HEK293 (cell line): Measurements from ENCODE around the gene POLR3A.

ENCODE experiments used
- CTCF ChIA-PET: fragments of 350-600 bp; formaldehyde crosslinking; extraction: SDS; loops from one replicate; lab custom pipeline; 2021; ENCODE audit warnings: antibody characterized with exemption; lab: Yijun Ruan, JAX
- POLR2A ChIA-PET: fragments of 300-600 bp; formaldehyde crosslinking; extraction: SDS; loops from one replicate; lab custom pipeline; 2020; ENCODE audit warnings: antibody characterized with exemption, inconsistent platforms; lab: Yijun Ruan, JAX
- H3K27ac ChIP-seq: fragments of 200-500 bp; sonication (Bioruptor generic); 2 replicates; pipeline ENCODE4 v1.5.1; 2014; ENCODE audit warnings: low read depth, low read length, control low read depth, inconsistent platforms; ENCODE audit errors: extremely low read depth
- H3K36me3 ChIP-seq, 2 experiments: fragments of 200-500 bp in 1 of 2; sonication (Bioruptor generic) in 1 of 2; 1 replicate in 1 of 2; 2 replicates in 1 of 2; pipeline ENCODE4 v1.5.1; 2014 to 2017; ENCODE audit warnings: inconsistent platforms in 2 of 2, low read length in 2 of 2; ENCODE audit not compliant: control insufficient read depth in 2 of 2, insufficient read depth in 1 of 2
- H3K4me1 ChIP-seq: fragments of 200-500 bp; sonication (Bioruptor generic); 2 replicates; pipeline ENCODE4 v1.5.1; 2014; ENCODE audit warnings: mild to moderate bottlenecking, low read length, inconsistent platforms; ENCODE audit not compliant: control insufficient read depth, insufficient read depth
- H3K4me3 ChIP-seq: 2 replicates; pipeline ENCODE4 v1.5.1; 2011; ENCODE audit warnings: low read depth, mild to moderate bottlenecking, control low read depth, low read length, moderate library complexity
- H3K9me3 ChIP-seq: fragments of 200-500 bp; sonication (Bioruptor generic); 2 replicates; pipeline ENCODE4 v1.5.1; 2014; ENCODE audit warnings: low read depth, low read length, inconsistent platforms; ENCODE audit not compliant: control insufficient read depth, insufficient read depth
- AEBP2 ChIP-seq: fragments of 450-650 bp; formaldehyde crosslinking; IDR thresholded peaks from 2 replicates; pipeline ENCODE4 v1.5.1; 2016; ENCODE audit warnings: missing biosample characterization, missing genetic modification characterization, borderline replicate concordance
- BCL11A ChIP-seq: fragments of 450-650 bp; formaldehyde crosslinking; IDR thresholded peaks from 2 replicates; pipeline ENCODE4 v1.5.1; 2016; ENCODE audit warnings: low read depth, missing biosample characterization, missing genetic modification characterization
- HOXA7 ChIP-seq: sonication (generic); formaldehyde crosslinking; IDR thresholded peaks from 2 replicates; pipeline ENCODE4 v1.8.1; 2022; ENCODE audit warnings: missing genetic modification reagents, borderline replicate concordance
- HOXD13 ChIP-seq: sonication (generic); formaldehyde crosslinking; IDR thresholded peaks from 2 replicates; pipeline ENCODE4 v1.8.0; 2022; ENCODE audit warnings: missing genetic modification reagents, borderline replicate concordance
- MEIS1 ChIP-seq: sonication (generic); formaldehyde crosslinking; IDR thresholded peaks from 2 replicates; pipeline ENCODE4 v1.8.1; 2022; ENCODE audit warnings: missing genetic modification reagents, mild to moderate bottlenecking, borderline replicate concordance
- SCRT1 ChIP-seq: fragments of 450-650 bp; formaldehyde crosslinking; IDR thresholded peaks from 2 replicates; pipeline ENCODE4 v1.5.1; 2016; ENCODE audit warnings: missing biosample characterization, missing genetic modification characterization, borderline replicate concordance
- SCRT2 ChIP-seq: fragments of 450-650 bp; formaldehyde crosslinking; IDR thresholded peaks from 2 replicates; pipeline ENCODE4 v1.5.1; 2016; ENCODE audit warnings: missing biosample characterization, missing genetic modification characterization
- ZFP3 ChIP-seq: fragments of 450-650 bp; formaldehyde crosslinking; IDR thresholded peaks from 2 replicates; pipeline ENCODE4 v1.5.1; 2016; ENCODE audit warnings: low read depth, missing biosample characterization, missing genetic modification characterization
- ZNF114 ChIP-seq: fragments of 450-650 bp; formaldehyde crosslinking; IDR thresholded peaks from 2 replicates; pipeline ENCODE4 v1.5.0; 2017; ENCODE audit warnings: missing biosample characterization, missing genetic modification characterization
- ZNF146 ChIP-seq: fragments of 450-650 bp; formaldehyde crosslinking; IDR thresholded peaks from 2 replicates; pipeline ENCODE4 v1.5.1; 2016; ENCODE audit warnings: missing biosample characterization, missing genetic modification characterization
- ZNF280D ChIP-seq: fragments of 450-650 bp; formaldehyde crosslinking; IDR thresholded peaks from 2 replicates; pipeline ENCODE4 v1.5.1; 2016; ENCODE audit warnings: missing biosample characterization, missing genetic modification characterization
- ZNF558 ChIP-seq: fragments of 450-650 bp; formaldehyde crosslinking; IDR thresholded peaks from 2 replicates; pipeline ENCODE4 v1.5.1; 2016; ENCODE audit warnings: missing biosample characterization, missing genetic modification characterization
- ZNF623 ChIP-seq: fragments of 450-650 bp; formaldehyde crosslinking; IDR thresholded peaks from 2 replicates; pipeline ENCODE4 v1.5.1; 2016; ENCODE audit warnings: missing biosample characterization, missing genetic modification characterization
- TF ChIP-seq, protein P1 (sequence below): fragments of 450-650 bp; formaldehyde crosslinking; IDR thresholded peaks from 2 replicates; pipeline ENCODE4 v1.5.1; 2016; ENCODE audit warnings: missing biosample characterization, missing genetic modification characterization, borderline replicate concordance
- TF ChIP-seq, protein P2 (sequence below): fragments of 450-650 bp; formaldehyde crosslinking; IDR thresholded peaks from 2 replicates; pipeline ENCODE4 v1.5.1; 2016; ENCODE audit warnings: missing biosample characterization, missing genetic modification characterization
- TF ChIP-seq, protein P3 (sequence below): fragments of 450-650 bp; formaldehyde crosslinking; IDR thresholded peaks from 2 replicates; pipeline ENCODE4 v1.5.1; 2016; ENCODE audit warnings: missing biosample characterization, missing genetic modification characterization
- TF ChIP-seq, protein P4 (sequence below): fragments of 450-650 bp; formaldehyde crosslinking; IDR thresholded peaks from 2 replicates; pipeline ENCODE4 v1.5.1; 2016; ENCODE audit warnings: missing biosample characterization, missing genetic modification characterization

The POLR3A gene

DNA sequence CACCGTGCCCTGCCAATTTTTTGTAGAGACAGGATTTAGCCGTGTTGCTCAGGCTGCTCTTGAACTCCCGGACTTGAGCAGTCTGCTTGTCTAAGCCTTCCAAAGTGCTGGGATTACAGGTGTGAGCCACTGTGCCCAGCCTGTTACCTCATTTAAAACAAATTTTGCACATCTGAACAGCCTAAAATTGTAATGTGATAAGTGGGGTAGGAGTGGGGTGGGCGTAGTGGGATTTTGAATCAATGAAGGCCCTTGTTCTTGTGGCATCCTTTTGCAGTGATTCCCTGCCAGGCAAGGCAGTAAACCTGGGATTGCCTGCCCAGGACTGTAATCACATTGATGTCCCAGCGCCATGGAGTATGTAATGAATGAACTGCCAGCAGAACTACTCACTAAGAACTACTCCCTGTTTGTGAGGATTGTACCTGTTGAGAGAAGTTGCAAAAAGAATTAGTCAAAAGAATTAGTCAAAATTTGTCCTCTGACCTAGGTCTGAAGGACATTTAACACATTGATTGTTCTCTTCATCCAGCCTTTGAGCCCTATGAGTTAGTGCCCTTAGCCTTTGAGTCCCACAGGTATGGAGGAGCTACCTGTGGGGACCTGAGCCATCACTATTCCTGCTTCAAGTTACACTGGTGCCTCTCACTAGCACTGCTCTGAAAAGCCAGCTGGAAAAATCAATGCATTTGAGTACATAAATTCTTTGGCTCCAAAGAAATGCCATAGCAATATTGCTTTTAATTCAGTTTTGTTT, 9.7 kb upstream of the POLR3A start (continued):
- TF ChIP-seq ZNF623 (no peak), HOXD13 (CRISPR knock-in tag) (no peak), ZFP3 (tag by site-specific recombination) (no peak), SCRT1 (tag by site-specific recombination) (peak; percentile 78; the same call in 1 of the 2 replicates), MEIS1 (CRISPR knock-in tag) (no peak), ZNF558 (no peak)
- TF ChIP-seq, protein P1, sequence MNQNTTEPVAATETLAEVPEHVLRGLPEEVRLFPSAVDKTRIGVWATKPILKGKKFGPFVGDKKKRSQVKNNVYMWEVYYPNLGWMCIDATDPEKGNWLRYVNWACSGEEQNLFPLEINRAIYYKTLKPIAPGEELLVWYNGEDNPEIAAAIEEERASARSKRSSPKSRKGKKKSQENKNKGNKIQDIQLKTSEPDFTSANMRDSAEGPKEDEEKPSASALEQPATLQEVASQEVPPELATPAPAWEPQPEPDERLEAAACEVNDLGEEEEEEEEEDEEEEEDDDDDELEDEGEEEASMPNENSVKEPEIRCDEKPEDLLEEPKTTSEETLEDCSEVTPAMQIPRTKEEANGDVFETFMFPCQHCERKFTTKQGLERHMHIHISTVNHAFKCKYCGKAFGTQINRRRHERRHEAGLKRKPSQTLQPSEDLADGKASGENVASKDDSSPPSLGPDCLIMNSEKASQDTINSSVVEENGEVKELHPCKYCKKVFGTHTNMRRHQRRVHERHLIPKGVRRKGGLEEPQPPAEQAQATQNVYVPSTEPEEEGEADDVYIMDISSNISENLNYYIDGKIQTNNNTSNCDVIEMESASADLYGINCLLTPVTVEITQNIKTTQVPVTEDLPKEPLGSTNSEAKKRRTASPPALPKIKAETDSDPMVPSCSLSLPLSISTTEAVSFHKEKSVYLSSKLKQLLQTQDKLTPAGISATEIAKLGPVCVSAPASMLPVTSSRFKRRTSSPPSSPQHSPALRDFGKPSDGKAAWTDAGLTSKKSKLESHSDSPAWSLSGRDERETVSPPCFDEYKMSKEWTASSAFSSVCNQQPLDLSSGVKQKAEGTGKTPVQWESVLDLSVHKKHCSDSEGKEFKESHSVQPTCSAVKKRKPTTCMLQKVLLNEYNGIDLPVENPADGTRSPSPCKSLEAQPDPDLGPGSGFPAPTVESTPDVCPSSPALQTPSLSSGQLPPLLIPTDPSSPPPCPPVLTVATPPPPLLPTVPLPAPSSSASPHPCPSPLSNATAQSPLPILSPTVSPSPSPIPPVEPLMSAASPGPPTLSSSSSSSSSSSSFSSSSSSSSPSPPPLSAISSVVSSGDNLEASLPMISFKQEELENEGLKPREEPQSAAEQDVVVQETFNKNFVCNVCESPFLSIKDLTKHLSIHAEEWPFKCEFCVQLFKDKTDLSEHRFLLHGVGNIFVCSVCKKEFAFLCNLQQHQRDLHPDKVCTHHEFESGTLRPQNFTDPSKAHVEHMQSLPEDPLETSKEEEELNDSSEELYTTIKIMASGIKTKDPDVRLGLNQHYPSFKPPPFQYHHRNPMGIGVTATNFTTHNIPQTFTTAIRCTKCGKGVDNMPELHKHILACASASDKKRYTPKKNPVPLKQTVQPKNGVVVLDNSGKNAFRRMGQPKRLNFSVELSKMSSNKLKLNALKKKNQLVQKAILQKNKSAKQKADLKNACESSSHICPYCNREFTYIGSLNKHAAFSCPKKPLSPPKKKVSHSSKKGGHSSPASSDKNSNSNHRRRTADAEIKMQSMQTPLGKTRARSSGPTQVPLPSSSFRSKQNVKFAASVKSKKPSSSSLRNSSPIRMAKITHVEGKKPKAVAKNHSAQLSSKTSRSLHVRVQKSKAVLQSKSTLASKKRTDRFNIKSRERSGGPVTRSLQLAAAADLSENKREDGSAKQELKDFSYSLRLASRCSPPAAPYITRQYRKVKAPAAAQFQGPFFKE (tag by site-specific recombination): no peak

GRCh38 chr10:78038105-78038504, 8.8 kb upstream of the POLR3A start:
- peaks cover 38 to 90% of the 10 kb centered on the region in 2 experiments for H3K36me3 ChIP-seq
- H3K9me3 ChIP-seq: no peaks in the 10 kb centered on the region
- peaks cover 10% of the 10 kb centered on the region; the same call in 1 of the 2 replicates for H3K4me1 ChIP-seq
- H3K4me3 ChIP-seq: no peak overlapping the region
- TF ChIP-seq SCRT2 (no peak), AEBP2 (tag by site-specific recombination) (no peak), ZNF146 (tag by site-specific recombination) (no peak), ZNF280D (tag by site-specific recombination) (no peak), ZNF114 (tag by site-specific recombination) (no peak), HOXA7 (no peak), BCL11A (tag by site-specific recombination) (no peak)
- TF ChIP-seq, protein P2, sequence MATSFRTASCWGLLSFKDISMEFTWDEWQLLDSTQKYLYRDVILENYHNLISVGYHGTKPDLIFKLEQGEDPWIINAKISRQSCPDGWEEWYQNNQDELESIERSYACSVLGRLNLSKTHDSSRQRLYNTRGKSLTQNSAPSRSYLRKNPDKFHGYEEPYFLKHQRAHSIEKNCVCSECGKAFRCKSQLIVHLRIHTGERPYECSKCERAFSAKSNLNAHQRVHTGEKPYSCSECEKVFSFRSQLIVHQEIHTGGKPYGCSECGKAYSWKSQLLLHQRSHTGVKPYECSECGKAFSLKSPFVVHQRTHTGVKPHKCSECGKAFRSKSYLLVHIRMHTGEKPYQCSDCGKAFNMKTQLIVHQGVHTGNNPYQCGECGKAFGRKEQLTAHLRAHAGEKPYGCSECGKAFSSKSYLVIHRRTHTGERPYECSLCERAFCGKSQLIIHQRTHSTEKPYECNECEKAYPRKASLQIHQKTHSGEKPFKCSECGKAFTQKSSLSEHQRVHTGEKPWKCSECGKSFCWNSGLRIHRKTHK (tag by site-specific recombination): no peak
- TF ChIP-seq, protein P3, sequence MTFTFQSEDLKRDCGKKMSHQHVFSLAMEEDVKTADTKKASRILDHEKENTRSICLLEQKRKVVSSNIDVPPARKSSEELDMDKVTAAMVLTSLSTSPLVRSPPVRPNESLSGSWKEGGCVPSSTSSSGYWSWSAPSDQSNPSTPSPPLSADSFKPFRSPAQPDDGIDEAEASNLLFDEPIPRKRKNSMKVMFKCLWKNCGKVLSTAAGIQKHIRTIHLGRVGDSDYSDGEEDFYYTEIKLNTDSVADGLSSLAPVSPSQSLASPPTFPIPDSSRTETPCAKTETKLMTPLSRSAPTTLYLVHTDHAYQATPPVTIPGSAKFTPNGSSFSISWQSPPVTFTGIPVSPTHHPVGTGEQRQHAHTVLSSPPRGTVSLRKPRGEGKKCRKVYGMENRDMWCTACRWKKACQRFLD (tag by site-specific recombination): no peak
- TF ChIP-seq, protein P4, sequence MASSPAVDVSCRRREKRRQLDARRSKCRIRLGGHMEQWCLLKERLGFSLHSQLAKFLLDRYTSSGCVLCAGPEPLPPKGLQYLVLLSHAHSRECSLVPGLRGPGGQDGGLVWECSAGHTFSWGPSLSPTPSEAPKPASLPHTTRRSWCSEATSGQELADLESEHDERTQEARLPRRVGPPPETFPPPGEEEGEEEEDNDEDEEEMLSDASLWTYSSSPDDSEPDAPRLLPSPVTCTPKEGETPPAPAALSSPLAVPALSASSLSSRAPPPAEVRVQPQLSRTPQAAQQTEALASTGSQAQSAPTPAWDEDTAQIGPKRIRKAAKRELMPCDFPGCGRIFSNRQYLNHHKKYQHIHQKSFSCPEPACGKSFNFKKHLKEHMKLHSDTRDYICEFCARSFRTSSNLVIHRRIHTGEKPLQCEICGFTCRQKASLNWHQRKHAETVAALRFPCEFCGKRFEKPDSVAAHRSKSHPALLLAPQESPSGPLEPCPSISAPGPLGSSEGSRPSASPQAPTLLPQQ (tag by site-specific recombination): no peak
- TF ChIP-seq, all 188 proteins: peak for 0
- POLR2A ChIA-PET: no interaction called here
- CTCF ChIA-PET: interaction anchor here (1.2 kb wide), 1 partner anchor 8 kb away, joined by 5 read pairs; no protein-coding TSS in a partner anchor
- no peak overlapping the region for H3K27ac ChIP-seq
